GM10847 (cell line): ENCODE measurements around the gene GAN.

Source experiments
- POLR2A ChIP-seq: IDR thresholded peaks from 2 replicates; pipeline ENCODE4 v1.6.1; 2011; ENCODE audit not compliant: insufficient read length; ENCODE audit errors: extremely low read depth

Gene GAN

GRCh38 chr16:81367821-81368220 lies 53.1 kb downstream of the GAN start:
- TF ChIP-seq POLR2A = no peak

DNA sequence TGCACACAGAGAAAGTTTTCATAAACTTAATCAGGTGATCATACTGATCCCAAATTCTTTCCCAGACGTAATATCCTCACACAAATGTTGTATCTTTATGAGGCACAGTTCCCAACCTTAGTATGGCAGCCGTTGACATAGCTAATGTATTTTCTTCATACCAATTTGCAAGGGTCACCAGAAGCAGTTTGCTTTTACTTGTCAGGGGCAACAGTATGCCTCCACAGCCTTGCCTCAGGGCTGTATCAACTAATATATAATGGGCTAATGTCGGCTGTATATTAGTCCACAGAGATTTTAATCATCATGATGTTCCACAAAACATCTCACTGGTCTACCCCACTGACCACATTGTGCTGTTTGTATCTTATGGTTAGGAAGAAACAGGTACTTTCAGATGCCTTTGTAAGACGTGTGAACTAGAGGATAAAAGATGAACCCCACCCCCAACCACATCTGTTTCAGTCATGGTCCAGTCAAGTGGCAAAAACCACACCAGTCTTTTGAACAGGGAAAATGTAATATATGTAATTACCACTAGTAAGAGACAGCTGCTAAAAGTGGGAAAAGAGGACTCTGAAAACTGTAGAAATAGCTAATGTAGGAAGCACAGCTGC lies 55.2 kb downstream of the GAN start:
- no peak for TF ChIP-seq POLR2A

DNA sequence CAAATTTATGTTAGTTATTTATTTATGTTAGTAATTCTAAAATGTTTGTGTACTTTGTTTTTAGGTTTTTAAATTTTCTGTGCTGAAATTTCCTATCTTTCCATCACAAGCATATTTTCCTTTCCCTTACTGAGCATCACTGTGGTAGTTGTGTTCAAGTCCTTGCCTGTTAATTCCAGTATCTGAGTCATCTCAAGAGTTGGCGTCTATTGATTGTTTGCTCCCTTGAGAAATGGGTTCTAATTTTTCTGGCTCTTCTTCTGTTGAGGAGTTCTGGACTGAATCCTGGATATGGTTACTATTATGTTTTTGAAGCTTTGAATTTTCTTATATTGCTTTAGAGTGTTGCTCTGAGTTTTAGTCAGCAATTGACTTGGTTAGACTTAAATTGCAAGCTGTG lies 56.3 kb downstream of the GAN start:
- no peak for TF ChIP-seq POLR2A

GRCh38 chr16:81374550-81374949 lies 59.8 kb downstream of the GAN start:
- TF ChIP-seq POLR2A = no peak

DNA sequence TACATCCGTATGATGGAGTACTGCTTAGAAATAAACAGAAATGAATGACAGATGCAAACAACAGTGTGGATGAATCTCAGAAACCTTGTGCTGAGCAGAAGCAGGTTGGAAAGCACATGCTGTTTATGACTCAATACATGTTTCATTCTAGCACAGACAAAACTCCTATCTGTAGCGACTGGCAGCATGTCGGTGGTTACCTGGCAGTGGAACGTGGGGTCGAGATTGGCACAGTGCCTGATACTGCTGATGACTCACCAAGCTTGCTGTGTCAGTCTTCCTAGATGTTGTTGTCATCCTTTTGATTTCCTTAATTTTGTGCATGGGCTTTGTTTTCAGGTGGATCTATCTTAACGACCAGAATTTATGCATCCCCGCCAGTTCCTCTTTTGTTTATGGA lies 62.1 kb downstream of the GAN start:
- no peak for TF ChIP-seq POLR2A

GRCh38 chr16:81378049-81378448 lies 63.3 kb downstream of the GAN start:
- no peak for TF ChIP-seq POLR2A

DNA sequence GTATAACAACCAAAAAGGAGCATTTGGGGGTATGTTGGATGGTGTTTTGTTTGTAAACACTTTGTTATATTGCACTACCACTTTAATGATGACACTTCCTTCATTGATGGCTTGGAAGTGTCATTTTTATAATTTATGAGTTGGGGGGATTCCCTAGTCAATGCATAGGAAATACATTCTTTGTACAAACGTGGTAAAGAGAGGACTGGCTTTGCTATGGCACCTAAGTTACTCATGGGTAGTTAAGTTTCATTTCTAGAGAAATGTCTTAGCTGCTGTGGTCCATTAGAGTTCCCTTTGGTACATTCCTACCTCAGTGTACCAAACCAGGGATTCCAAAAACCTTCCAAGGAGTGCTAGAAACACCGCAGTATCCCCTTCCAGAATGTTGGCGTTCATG lies 66.2 kb downstream of the GAN start:
- no peak for TF ChIP-seq POLR2A

DNA sequence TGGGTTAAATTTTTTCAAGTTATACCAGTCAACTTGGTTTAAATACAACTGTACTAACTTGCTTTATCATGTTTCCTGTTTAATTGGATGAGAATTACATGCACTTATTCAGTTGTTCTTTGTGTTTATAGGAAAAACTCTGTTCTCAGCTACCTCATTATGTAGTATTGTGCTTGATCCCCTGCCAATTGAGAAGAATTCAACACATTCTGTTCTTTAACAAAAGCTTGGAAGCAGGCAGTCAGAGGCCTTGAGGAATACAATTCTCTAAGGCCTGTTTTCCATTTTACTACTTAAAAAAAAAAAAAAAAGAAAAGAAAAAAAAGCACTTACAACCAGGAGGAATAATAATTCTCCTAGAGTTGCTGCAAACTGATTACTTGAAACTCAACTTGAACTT lies 69.2 kb downstream of the GAN start:
- TF ChIP-seq POLR2A = no peak

- no peak for TF ChIP-seq POLR2A
Observed at GRCh38 chr16:81385031-81385756, 70.4 kb downstream of the GAN start.

DNA sequence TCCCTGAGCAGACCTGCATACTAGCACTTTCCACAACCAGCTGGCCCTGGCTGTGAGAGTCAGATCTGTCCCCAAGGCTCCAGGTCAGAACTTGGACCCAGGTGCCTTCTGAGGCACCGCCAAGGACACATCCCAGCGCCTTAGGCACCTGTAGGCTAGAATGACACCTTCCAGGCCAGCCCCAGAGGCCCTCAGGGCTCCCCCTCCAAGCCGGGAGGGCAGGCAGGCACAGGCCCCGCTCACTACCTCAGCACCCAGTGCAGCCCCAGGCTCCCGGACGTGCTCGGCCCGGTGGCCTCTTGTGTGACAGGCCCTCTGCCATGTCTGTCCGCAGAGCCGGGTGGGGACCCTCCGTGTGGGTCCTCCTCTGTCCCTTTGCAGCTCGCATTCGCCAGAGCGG lies 73.6 kb downstream of the GAN start:
- no peak for TF ChIP-seq POLR2A

DNA sequence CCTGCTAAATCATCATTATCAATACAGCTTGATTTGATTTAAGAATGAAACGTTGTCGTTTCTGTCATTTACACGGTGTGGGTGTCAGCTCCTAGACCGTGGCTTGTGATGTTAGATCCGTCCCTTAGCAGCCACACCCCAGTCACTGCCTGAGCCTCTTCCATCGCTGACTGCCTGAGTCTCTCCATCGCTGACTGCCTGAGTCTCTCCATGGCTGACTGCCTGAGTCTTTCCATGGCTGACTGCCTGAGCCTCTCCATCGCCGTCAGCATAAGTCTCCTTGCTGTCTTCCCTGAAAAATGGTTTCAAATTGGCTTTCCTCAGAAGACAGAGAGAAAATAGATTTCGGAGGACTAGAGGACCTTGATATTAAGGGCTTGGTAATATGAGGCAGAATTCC lies 76.1 kb downstream of the GAN start:
- no peak for TF ChIP-seq POLR2A

DNA sequence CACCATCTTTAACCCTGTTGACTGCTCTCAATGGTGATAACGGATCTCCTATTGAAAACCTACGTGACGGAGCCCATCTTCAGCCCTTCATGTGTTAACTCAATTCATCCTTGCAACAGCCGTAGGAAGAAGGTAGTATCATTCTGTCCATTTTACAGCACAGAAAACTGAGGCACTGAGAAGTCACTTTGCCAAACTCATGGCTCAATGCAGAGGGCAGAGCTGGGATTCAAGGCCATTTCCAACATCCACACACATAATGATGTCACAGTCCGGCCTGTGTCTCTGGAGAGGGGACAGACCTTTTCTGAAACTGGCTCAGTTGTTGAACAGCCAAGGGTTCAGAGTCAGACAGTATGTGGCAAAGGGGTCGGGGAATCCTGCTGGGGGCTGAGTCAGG lies 77.2 kb downstream of the GAN start:
- no peak for TF ChIP-seq POLR2A

- TF ChIP-seq POLR2A = no peak
Observed at GRCh38 chr16:81394416-81394815, 79.7 kb downstream of the GAN start.

- TF ChIP-seq POLR2A = no peak
Observed at GRCh38 chr16:81394966-81395655, 80.3 kb downstream of the GAN start.

DNA sequence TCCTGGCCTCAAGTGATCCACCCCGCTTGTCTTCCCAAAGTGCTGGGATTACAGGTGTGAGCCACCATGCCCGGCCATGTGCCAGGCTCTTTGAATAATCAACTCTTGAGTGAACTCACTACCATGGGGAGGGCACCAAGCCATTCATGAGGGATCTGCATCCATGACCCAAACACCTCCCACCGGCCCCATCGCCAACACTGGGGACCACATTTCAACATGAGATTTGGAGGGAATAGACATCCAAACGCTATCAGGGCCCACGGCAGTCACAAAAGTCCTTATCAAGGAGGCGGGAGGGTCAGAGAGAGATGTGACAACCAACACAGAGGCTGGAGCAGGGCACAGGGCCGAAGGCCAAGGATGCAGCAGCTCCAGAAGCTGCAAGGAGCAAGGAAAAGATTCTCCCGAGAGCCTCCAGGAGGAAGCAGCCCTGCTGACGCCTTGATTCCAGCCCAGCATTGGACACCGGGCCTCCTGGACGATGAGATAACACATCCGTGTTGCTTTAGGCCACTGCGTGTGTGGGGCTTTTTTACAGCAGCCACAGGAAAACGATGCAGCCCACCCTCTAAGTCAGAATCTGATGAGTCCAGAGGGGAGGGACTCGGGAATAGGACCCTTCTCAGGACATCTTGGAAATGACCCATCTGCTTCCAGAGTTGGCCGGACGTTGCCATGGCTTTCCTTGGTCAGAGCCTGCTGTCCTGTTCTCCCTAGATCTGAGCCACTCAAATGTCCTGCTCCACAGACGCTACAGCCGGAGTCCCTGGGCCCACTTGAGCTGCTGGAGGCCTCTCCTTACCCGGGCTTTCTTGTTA lies 82.5 kb downstream of the GAN start:
- TF ChIP-seq POLR2A = no peak
